H1 (cell line): Measurements from ENCODE around the gene CACNA2D3. TPM values are rescaled to one million over a fixed set of nuclear protein-coding genes. Genes with fewer than 3 reads are reported as not detected.

ENCODE experiments used
- JUN ChIP-seq: IDR thresholded peaks from 2 replicates; pipeline ENCODE4 v1.6.1; 2011; ENCODE audit warnings: low read depth, mild to moderate bottlenecking, improper control_type of control experiment, low read length
- MAX ChIP-seq: IDR thresholded peaks from 2 replicates; pipeline ENCODE4 v1.6.1; 2012; ENCODE audit warnings: inconsistent platforms
- polyA plus RNA-seq, 7 experiments: library from polyadenylated mRNA; depleted of rRNA in 3 of 7; stranded (reverse) in 5 of 7; unstranded in 2 of 7; fragments of >200 nt in 5 of 7; fragments of 200-250 nt in 2 of 7; gene quantifications; 1 replicate in 5 of 7; 2 replicates in 1 of 7; 4 replicates in 1 of 7; pipeline versions ENCODE4 v1.2.1 to v1.2.3, GENCODE V29; 2011 to 2013; ENCODE audit warnings: missing spikeins in 2 of 7, mixed read lengths in 2 of 7
- total RNA-seq: library from RNA; stranded (reverse); fragmentation: NEBNext Ultra II Directional; extraction: Animal tissue kit (Norgen Biotek cat#: 25700); gene quantifications from 2 replicates; pipeline ENCODE4 v1.2.1, GENCODE V29; 2021

The CACNA2D3 gene
- total and polyA plus RNA-seq, 2 of the 8 experiments (the other 6 are each of a cell fraction or from before 2014, with no cell fraction given): 1.5 to 1.8 TPM

DNA sequence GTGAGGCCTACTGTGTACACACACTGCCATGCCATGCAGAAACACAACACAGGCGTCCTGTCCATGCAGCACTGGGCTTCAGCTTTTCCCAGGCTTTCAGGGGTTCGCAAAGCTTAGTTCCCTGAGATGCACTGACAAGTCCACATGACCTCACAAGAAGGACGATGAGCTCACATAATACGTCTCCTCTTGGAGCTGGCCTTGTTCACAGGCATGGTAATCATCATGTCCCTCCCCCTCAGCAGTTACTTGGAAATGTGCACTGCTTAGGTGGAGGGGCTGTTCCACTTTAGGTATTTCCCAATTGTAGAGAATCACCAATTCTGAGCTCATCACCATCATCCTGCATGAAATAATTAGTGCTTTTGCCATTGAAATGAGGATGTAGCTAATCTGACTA lies 496.7 kb downstream of the CACNA2D3 start (continued):
- TF ChIP-seq MAX: no peak
- no peak for TF ChIP-seq JUN
